Neuronal stem cell (in vitro differentiated cells): ENCODE data around the gene TREML2.
"Not testable (repeated sequence)": the region's sequence is repeated elsewhere in the genome, so short reads cannot be mapped to it uniquely, and the experiment has no call there.

ENCODE experiments used
- DNase-seq: peaks from one replicate; pipeline ENCODE4 v3.0.0-alpha.2; 2013; ENCODE audit warnings: low spot score
- H2AFZ ChIP-seq: one replicate; pipeline ENCODE4 v1.6.1; 2013; ENCODE audit warnings: mild to moderate bottlenecking, low read length, inconsistent platforms
- H2AK5ac ChIP-seq: 2 replicates; pipeline ENCODE4 v1.6.1; 2013; ENCODE audit warnings: low read depth, mild to moderate bottlenecking, inconsistent platforms, low read length, moderate library complexity, mixed read lengths
- H2BK120ac ChIP-seq: 2 replicates; pipeline ENCODE4 v1.6.1; 2013; ENCODE audit warnings: low read depth, mild to moderate bottlenecking, inconsistent platforms, low read length, moderate library complexity, mixed read lengths
- H2BK12ac ChIP-seq: one replicate; pipeline ENCODE4 v1.6.1; 2013; ENCODE audit warnings: low read length, inconsistent platforms
- H2BK15ac ChIP-seq: 2 replicates; pipeline ENCODE4 v1.6.1; 2013; ENCODE audit warnings: mild to moderate bottlenecking, low read length, inconsistent platforms, mixed read lengths
- H2BK5ac ChIP-seq: one replicate; pipeline ENCODE4 v1.6.1; 2013; ENCODE audit warnings: inconsistent platforms, mild to moderate bottlenecking, low read length, moderate library complexity
- H3K14ac ChIP-seq: one replicate; pipeline ENCODE4 v1.6.1; 2013; ENCODE audit warnings: low read length, inconsistent platforms
- H3K18ac ChIP-seq: 2 replicates; pipeline ENCODE4 v1.6.1; 2013; ENCODE audit warnings: low read length, inconsistent platforms
- H3K23ac ChIP-seq: 2 replicates; pipeline ENCODE4 v1.6.1; 2013; ENCODE audit warnings: low read depth, mild to moderate bottlenecking, mixed read lengths, low read length, inconsistent platforms; ENCODE audit not compliant: poor library complexity
- H3K27ac ChIP-seq: replicated peaks from 3 replicates; pipeline ENCODE4 v1.5.1; 2013; ENCODE audit warnings: low read length, inconsistent platforms
- H3K27me3 ChIP-seq, 3 experiments: 2 replicates each; pipeline ENCODE4 v1.6.1; 2013; ENCODE audit warnings: low read length in 3 of 3, mild to moderate bottlenecking in 2 of 3, inconsistent platforms in 1 of 3, low read depth in 1 of 3, mixed read lengths in 1 of 3, moderate library complexity in 1 of 3; ENCODE audit not compliant: control insufficient read depth in 3 of 3, insufficient read depth in 3 of 3
- H3K36me3 ChIP-seq, 2 donors: replicated peaks in 1 of 2; 2 replicates each; pipeline ENCODE4 v1.6.1; 2013; ENCODE audit warnings: low read length in 2 of 2; ENCODE audit not compliant: control insufficient read depth in 2 of 2, insufficient read depth in 2 of 2
- H3K4ac ChIP-seq: 2 replicates; pipeline ENCODE4 v1.6.1; 2013; ENCODE audit warnings: inconsistent platforms, mild to moderate bottlenecking, low read length, moderate library complexity
- H3K4me1 ChIP-seq, 2 donors: 1 replicate in 1 of 2; 2 replicates in 1 of 2; pipeline ENCODE4 v1.6.1; 2013; ENCODE audit warnings: low read length in 2 of 2, low read depth in 1 of 2; ENCODE audit not compliant: control insufficient read depth in 2 of 2, insufficient read depth in 1 of 2
- H3K4me2 ChIP-seq: one replicate; pipeline ENCODE4 v1.6.1; 2013; ENCODE audit warnings: mild to moderate bottlenecking, low read length, inconsistent platforms; ENCODE audit not compliant: insufficient read depth, poor library complexity, severe bottlenecking
- H3K4me3 ChIP-seq, 2 donors: 2 replicates each; pipeline ENCODE4 v1.5.1; 2013; ENCODE audit warnings: low read length in 2 of 2, mild to moderate bottlenecking in 2 of 2, inconsistent platforms in 1 of 2, moderate library complexity in 1 of 2
- H3K79me1 ChIP-seq: one replicate; pipeline ENCODE4 v1.6.1; 2013; ENCODE audit warnings: low read depth, mild to moderate bottlenecking, inconsistent platforms, low read length, moderate library complexity
- H3K9ac ChIP-seq: one replicate; pipeline ENCODE4 v1.6.1; 2013; ENCODE audit warnings: mild to moderate bottlenecking, low read depth, low read length, inconsistent platforms; ENCODE audit not compliant: poor library complexity
- H3K9me3 ChIP-seq, 2 donors: replicated peaks in 1 of 2; 2 replicates each; pipeline versions ENCODE3 to v1.6.1; 2013; ENCODE audit warnings: low read length in 2 of 2, mild to moderate bottlenecking in 2 of 2, inconsistent platforms in 1 of 2, low read depth in 1 of 2, mixed read lengths in 1 of 2, moderate library complexity in 1 of 2; ENCODE audit not compliant: control insufficient read depth in 2 of 2, insufficient read depth in 1 of 2
- H4K8ac ChIP-seq: one replicate; pipeline ENCODE4 v1.6.1; 2013; ENCODE audit warnings: low read depth, mild to moderate bottlenecking, inconsistent platforms, low read length, moderate library complexity
- H4K91ac ChIP-seq: one replicate; pipeline ENCODE4 v1.6.1; 2013; ENCODE audit warnings: low read length, low read depth, mild to moderate bottlenecking, inconsistent platforms; ENCODE audit not compliant: poor library complexity
- WGBS, 2 donors: extraction: QIAGEN DNeasy Blood & Tissue Kit; methylation state at CpG; one replicate each; pipeline ENCODE4 v1.1.7; 2013; ENCODE audit warnings: missing lambda C conversion rate in 2 of 2, mixed read lengths in 1 of 2; ENCODE audit not compliant: insufficient read length in 2 of 2, insufficient replicate concordance in 1 of 2; ENCODE audit errors: extremely low coverage in 2 of 2; 5-methylcytosine and 5-hydroxymethylcytosine counted together

The TREML2 gene

GRCh38 chr6:41246529-41246928 is 45.6 kb upstream of the TREML2 start:
- not testable (repeated sequence) for H2BK15ac ChIP-seq, H2BK120ac ChIP-seq, DNase-seq, H2BK5ac ChIP-seq, H3K4ac ChIP-seq, H3K9ac ChIP-seq, H3K36me3 ChIP-seq, H3K4me1 ChIP-seq, H3K9me3 ChIP-seq, H2AFZ ChIP-seq, H3K27me3 ChIP-seq, H3K79me1 ChIP-seq, H3K4me3 ChIP-seq, H3K18ac ChIP-seq, H3K23ac ChIP-seq, H3K27ac ChIP-seq, H4K8ac ChIP-seq, H2AK5ac ChIP-seq, H4K91ac ChIP-seq, H3K4me2 ChIP-seq, H2BK12ac ChIP-seq, H3K14ac ChIP-seq
- no CpG with 5 or more reads among the region's 4 CpGs for WGBS, 2 donors

DNA sequence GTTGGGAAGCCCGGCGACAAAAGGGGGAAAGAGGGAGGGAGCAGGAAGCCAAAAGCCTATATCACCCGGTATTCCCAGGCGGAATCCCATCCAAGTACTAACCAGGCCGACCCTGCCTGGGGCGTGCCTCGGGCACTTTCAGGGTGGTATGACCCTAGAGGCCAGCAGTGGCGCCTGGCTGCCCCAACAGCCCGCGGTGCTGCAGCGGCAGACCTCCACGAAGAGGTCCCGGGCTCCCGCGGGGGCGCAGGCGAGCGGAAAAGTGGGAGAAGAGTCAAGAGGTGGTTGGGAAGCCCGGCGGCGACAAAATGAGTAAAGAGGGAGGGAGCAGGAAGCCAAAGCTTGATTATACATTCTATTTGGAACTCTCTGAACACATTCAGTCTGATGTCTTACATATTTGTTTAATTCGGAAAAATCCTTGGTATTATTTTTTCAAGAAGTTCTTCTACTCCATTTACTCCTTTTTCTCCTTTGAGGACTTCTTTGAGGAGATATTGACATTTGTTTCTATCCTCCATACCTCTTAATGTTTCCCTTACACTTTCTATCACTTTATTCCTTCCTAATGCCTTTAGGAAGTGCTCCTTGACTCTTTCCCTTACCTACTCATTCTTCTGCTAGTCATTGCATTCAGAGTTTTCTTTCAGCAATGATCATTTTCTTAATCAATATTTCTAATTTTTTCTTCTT is 38.7 kb upstream of the TREML2 start:
- DNase-seq = peak; percentile 11
- whole genome bisulfite sequencing, 2 donors = no CpG with 5 or more reads among the region's 22 CpGs

DNA sequence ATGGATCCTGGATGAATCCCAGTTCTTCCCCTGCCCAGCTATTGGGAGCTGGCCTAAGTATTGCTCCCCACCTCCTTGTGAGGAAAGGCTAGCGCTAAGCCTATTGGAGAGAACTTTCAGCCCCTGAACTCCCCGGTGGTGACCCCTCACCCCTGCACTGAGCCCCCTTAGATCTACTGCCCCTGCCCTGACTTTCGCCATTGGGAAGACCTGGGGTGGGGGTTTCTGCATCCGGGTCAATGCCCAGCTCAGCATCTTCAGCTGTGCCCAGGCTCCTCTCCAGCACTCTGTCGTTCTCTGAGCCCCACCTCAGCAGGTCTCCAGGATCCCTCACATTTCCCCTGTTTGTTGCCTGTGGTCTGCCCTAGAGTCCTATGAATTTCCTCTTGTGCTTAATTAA is 36.2 kb upstream of the TREML2 start:
- Histone ChIP-seq H3K4me1 (no peaks in the 10 kb centered on the region), H2BK15ac (no peak overlapping the region)
- DNase-seq = no peak

More for the DNA sequence above, 38.7 kb upstream of the TREML2 start:
- Histone ChIP-seq H3K23ac (peak overlapping the region; percentile 73), H2AK5ac (no peak overlapping the region), H3K18ac (peak overlapping the region; percentile 71), H3K4me2 (peak overlapping the region; percentile 49), H2BK15ac (no peak overlapping the region), H2BK5ac (no peak overlapping the region), H2BK12ac (no peak overlapping the region), H3K4ac (no peak overlapping the region), H3K9me3 (no peaks in the 10 kb centered on the region), H4K8ac (no peak overlapping the region), H3K14ac (no peak overlapping the region), H4K91ac (no peak overlapping the region), H2BK120ac (no peak overlapping the region), H3K79me1 (no peaks in the 10 kb centered on the region), H2AFZ (no peak overlapping the region), H3K4me1 (no peaks in the 10 kb centered on the region), H3K36me3 (no peaks in the 10 kb centered on the region), H3K4me3 (no peak overlapping the region), H3K27ac (no peak overlapping the region), H3K9ac (no peak overlapping the region), H3K27me3 (peaks cover 0 to 56% (median 3%) of the 10 kb centered on the region in 3 experiments)

GRCh38 chr6:41236276-41236675 is 35.3 kb upstream of the TREML2 start:
- H2BK120ac ChIP-seq = no peak overlapping the region
- no peak overlapping the region for H3K4me3 ChIP-seq
- H3K27ac ChIP-seq = no peak overlapping the region
- no peak overlapping the region for H2BK12ac ChIP-seq
- no peak overlapping the region for H3K4ac ChIP-seq
- H2BK15ac ChIP-seq = no peak overlapping the region
- no peak overlapping the region for H2AK5ac ChIP-seq
- H4K8ac ChIP-seq = no peak overlapping the region
- peaks cover 0 to 48% (median 3%) of the 10 kb centered on the region in 3 experiments for H3K27me3 ChIP-seq
- H3K79me1 ChIP-seq = no peaks in the 10 kb centered on the region
- H3K36me3 ChIP-seq = no peaks in the 10 kb centered on the region
- no peak overlapping the region for H4K91ac ChIP-seq
- no peak overlapping the region for H2AFZ ChIP-seq
- no peaks in the 10 kb centered on the region for H3K9me3 ChIP-seq
- H3K4me1 ChIP-seq = no peaks in the 10 kb centered on the region
- no peak overlapping the region for H3K4me2 ChIP-seq
- H2BK5ac ChIP-seq = no peak overlapping the region
- peak overlapping the region; percentile 38 for H3K18ac ChIP-seq
- no peak overlapping the region for H3K23ac ChIP-seq
- H3K14ac ChIP-seq = no peak overlapping the region
- H3K9ac ChIP-seq = no peak overlapping the region
- no peak for DNase-seq
- no CpG with 5 or more reads among the region's 4 CpGs for WGBS, 2 donors

More for the DNA sequence above, 36.2 kb upstream of the TREML2 start:
- no peak overlapping the region for H3K4ac ChIP-seq
- H4K91ac ChIP-seq = no peak overlapping the region
- no peak overlapping the region for H2AK5ac ChIP-seq
- no peak overlapping the region for H2BK12ac ChIP-seq
- no peak overlapping the region for H3K4me2 ChIP-seq
- H3K14ac ChIP-seq = no peak overlapping the region
- H3K4me3 ChIP-seq = no peak overlapping the region
- H4K8ac ChIP-seq = no peak overlapping the region
- H3K18ac ChIP-seq = no peak overlapping the region
- H2AFZ ChIP-seq = no peak overlapping the region
- no peak overlapping the region for H2BK5ac ChIP-seq
- no peaks in the 10 kb centered on the region for H3K79me1 ChIP-seq
- no peaks in the 10 kb centered on the region for H3K36me3 ChIP-seq
- peaks cover 0 to 56% (median 3%) of the 10 kb centered on the region in 3 experiments for H3K27me3 ChIP-seq
- no peak overlapping the region for H3K27ac ChIP-seq
- no CpG with 5 or more reads among the region's 5 CpGs for WGBS, 2 donors
- H3K9ac ChIP-seq = no peak overlapping the region
- H3K9me3 ChIP-seq = no peaks in the 10 kb centered on the region
- no peak overlapping the region for H3K23ac ChIP-seq
- H2BK120ac ChIP-seq = no peak overlapping the region
